HEK293T (cell line): Measurements from ENCODE around the gene CCNY.

ENCODE experiments used
- ARNT ChIP-seq: fragments of 450-650 bp; IDR thresholded peaks from 2 replicates; pipeline ENCODE4 v1.6.1; 2017; ENCODE audit warnings: mild to moderate bottlenecking
- BHLHE40 ChIP-seq: fragments of 450-650 bp; IDR thresholded peaks from 2 replicates; pipeline ENCODE4 v1.6.1; 2016; ENCODE audit warnings: mild to moderate bottlenecking, moderate library complexity, borderline replicate concordance
- CTBP1 ChIP-seq: fragments of 450-650 bp; IDR thresholded peaks from 2 replicates; pipeline ENCODE4 v1.6.1; 2016; ENCODE audit warnings: borderline replicate concordance
- ELF4 ChIP-seq: fragments of 450-650 bp; IDR thresholded peaks from 2 replicates; pipeline ENCODE4 v1.6.1; 2017; ENCODE audit warnings: antibody characterized with exemption
- FOXA1 ChIP-seq: fragments of 450-650 bp; IDR thresholded peaks from 2 replicates; pipeline ENCODE4 v1.6.1; 2016; ENCODE audit warnings: mild to moderate bottlenecking
- FOXK2 ChIP-seq: fragments of 450-650 bp; IDR thresholded peaks from 2 replicates; pipeline ENCODE4 v1.6.1; 2016; ENCODE audit warnings: mild to moderate bottlenecking
- FOXM1 ChIP-seq: fragments of 450-650 bp; IDR thresholded peaks from 2 replicates; pipeline ENCODE4 v1.6.1; 2017; ENCODE audit warnings: mild to moderate bottlenecking, borderline replicate concordance
- HDGF ChIP-seq: fragments of 450-650 bp; IDR thresholded peaks from 2 replicates; pipeline ENCODE4 v1.6.1; 2017; ENCODE audit warnings: antibody characterized with exemption, borderline replicate concordance
- NFRKB ChIP-seq: fragments of 450-650 bp; IDR thresholded peaks from 2 replicates; pipeline ENCODE4 v1.6.1; 2016; ENCODE audit warnings: mild to moderate bottlenecking, moderate library complexity
- SP1 ChIP-seq: fragments of 450-650 bp; IDR thresholded peaks from 2 replicates; pipeline ENCODE4 v1.6.1; 2017
- SUZ12 ChIP-seq: fragments of 450-650 bp; IDR thresholded peaks from 2 replicates; pipeline ENCODE4 v1.6.1; 2016; ENCODE audit warnings: mild to moderate bottlenecking
- TARDBP ChIP-seq: fragments of 450-650 bp; IDR thresholded peaks from 2 replicates; pipeline ENCODE4 v1.6.1; 2016

GRCh38 chr10:35493196-35494118 lies 157.1 kb downstream of the CCNY start:
- TF ChIP-seq BHLHE40 (no peak), SP1 (no peak), ELF4 (no peak), CTBP1 (no peak), FOXA1 (no peak), HDGF (no peak), TARDBP (no peak), FOXK2 (no peak), FOXM1 (no peak), ARNT (no peak), NFRKB (no peak), SUZ12 (no peak)
